Measurements from ENCODE around the gene MITD1. TPM values are rescaled to one million over a fixed set of nuclear protein-coding genes. Genes with fewer than 3 reads are reported as not detected.
A peak's percentile ranks its signal among the peaks of the same experiment; 100 is the strongest.

MITD1 gene
- total RNA-seq, 1 experiment from 2014 or later: 19.6 TPM

GRCh38 chr2:99141110-99142108 lies 39.4 kb downstream of the MITD1 start, which contains the start of gene C2orf15:
Gene C2orf15, plus strand, starts transcription at chr2:99141707. Its CDS starts 8,852 bp downstream, at chr2:99150559.
- H3K4me3 ChIP-seq (ENCODE audit: low read length): peak within 1 kb of the TSS; percentile 88
- TSS peak; percentile 51 for BruUV-seq (replicated peaks)
- peak within 1 kb of the TSS; percentile 71 for H3K9ac ChIP-seq (ENCODE audit: low read length)
- DNase-seq (peak; percentile 93), ATAC-seq (peak; percentile 87)
- no peaks in the 10 kb centered on the region for H3K36me3 ChIP-seq (ENCODE audit: low read depth, low read length)
- no peaks in the 10 kb centered on the region for H3K9me2 ChIP-seq (replicated peaks; ENCODE audit: low read length)
- no peaks in the 10 kb centered on the region for H3F3A ChIP-seq (ENCODE audit: low read length, unreplicated experiment)
- POLR2A ChIA-PET (ENCODE audit: unreplicated experiment): interaction anchor here (0.7 to 1.1 kb wide), 3 partner anchors 13 to 1422 kb away, joined by 3 read pairs; partner anchors contain the start of genes LIPT1, PDCL3 and TSGA10
- CTCF ChIA-PET: interaction anchor here (0.6 to 1.6 kb wide), 4 partner anchors 14 to 56 kb away, joined by 3 to 9 read pairs (median 4); partner anchors contain the start of genes LIPT1 and TSGA10
- peaks cover 26% of the 10 kb centered on the region for H3K79me2 ChIP-seq (ENCODE audit: low read length)
- intact Hi-C loops (cut with micrococcal nuclease): loop anchor here (1.0 to 2.0 kb wide), 2 partner anchors 13 to 40 kb away; partner anchors contain the start of genes LIPT1, MITD1, MRPL30 and TSGA10
- peak within 1 kb of the TSS; percentile 98 for H3K4me2 ChIP-seq (ENCODE audit: low read length)
- TF ChIP-seq EZH2phosphoT487 (IDR thresholded peaks at IDR 0.05; ENCODE audit: borderline replicate concordance, low read length) (no peak), EZH2 (IDR thresholded peaks at IDR 0.05; ENCODE audit: low read length, unreplicated experiment) (no peak)
- TF ChIP-seq, protein P1, sequence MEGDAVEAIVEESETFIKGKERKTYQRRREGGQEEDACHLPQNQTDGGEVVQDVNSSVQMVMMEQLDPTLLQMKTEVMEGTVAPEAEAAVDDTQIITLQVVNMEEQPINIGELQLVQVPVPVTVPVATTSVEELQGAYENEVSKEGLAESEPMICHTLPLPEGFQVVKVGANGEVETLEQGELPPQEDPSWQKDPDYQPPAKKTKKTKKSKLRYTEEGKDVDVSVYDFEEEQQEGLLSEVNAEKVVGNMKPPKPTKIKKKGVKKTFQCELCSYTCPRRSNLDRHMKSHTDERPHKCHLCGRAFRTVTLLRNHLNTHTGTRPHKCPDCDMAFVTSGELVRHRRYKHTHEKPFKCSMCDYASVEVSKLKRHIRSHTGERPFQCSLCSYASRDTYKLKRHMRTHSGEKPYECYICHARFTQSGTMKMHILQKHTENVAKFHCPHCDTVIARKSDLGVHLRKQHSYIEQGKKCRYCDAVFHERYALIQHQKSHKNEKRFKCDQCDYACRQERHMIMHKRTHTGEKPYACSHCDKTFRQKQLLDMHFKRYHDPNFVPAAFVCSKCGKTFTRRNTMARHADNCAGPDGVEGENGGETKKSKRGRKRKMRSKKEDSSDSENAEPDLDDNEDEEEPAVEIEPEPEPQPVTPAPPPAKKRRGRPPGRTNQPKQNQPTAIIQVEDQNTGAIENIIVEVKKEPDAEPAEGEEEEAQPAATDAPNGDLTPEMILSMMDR (conservative IDR thresholded peaks at IDR 0.05; ENCODE audit: low read depth, low read length): no peak
- peak within 1 kb of the TSS; percentile 48 for H3K27ac ChIP-seq (ENCODE audit: low read length)
- H3K4me1 ChIP-seq (ENCODE audit: insufficient read depth, low read length): peaks cover 20% of the 10 kb centered on the region
- no peaks in the 10 kb centered on the region for H4K20me1 ChIP-seq (ENCODE audit: low read length)
- H3K27me3 ChIP-seq (ENCODE audit: low read length): no peaks in the 10 kb centered on the region
- peak within 1 kb of the TSS; percentile 95 for H2AFZ ChIP-seq (ENCODE audit: low read length)
- no peaks in the 10 kb centered on the region for H3K9me3 ChIP-seq (ENCODE audit: low read length)

- DNase-seq (no peak), ATAC-seq (peak; percentile 23)
- no peaks in the 10 kb centered on the region for H3K36me3 ChIP-seq (ENCODE audit: low read depth, low read length)
- peak overlapping the region; percentile 71 for H3K9ac ChIP-seq (ENCODE audit: low read length)
- no peaks in the 10 kb centered on the region for H3K27me3 ChIP-seq (ENCODE audit: low read length)
- H3K79me2 ChIP-seq (ENCODE audit: low read length): peaks cover 26% of the 10 kb centered on the region
- ChIA-PET POLR2A (ENCODE audit: unreplicated experiment) (interaction anchor here (0.7 to 1.1 kb wide), 3 partner anchors 14 to 1422 kb away, joined by 3 read pairs; partner anchors contain the start of genes LIPT1, PDCL3 and TSGA10), CTCF (interaction anchor here (0.6 to 1.6 kb wide), 4 partner anchors 14 to 55 kb away, joined by 3 to 9 read pairs (median 4); partner anchors contain the start of genes LIPT1 and TSGA10)
- no peaks in the 10 kb centered on the region for H3K9me2 ChIP-seq (replicated peaks; ENCODE audit: low read length)
- H3F3A ChIP-seq (ENCODE audit: low read length, unreplicated experiment): no peaks in the 10 kb centered on the region
- peak overlapping the region; percentile 98 for H3K4me2 ChIP-seq (ENCODE audit: low read length)
- no peak for TF ChIP-seq EZH2phosphoT487 (IDR thresholded peaks at IDR 0.05; ENCODE audit: borderline replicate concordance, low read length)
- TF ChIP-seq, protein P1 (conservative IDR thresholded peaks at IDR 0.05; ENCODE audit: low read depth, low read length): no peak
- no peak for TF ChIP-seq EZH2 (IDR thresholded peaks at IDR 0.05; ENCODE audit: low read length, unreplicated experiment)
- no peaks in the 10 kb centered on the region for H3K9me3 ChIP-seq (ENCODE audit: low read length)
- peak overlapping the region; percentile 88 for H3K4me3 ChIP-seq (ENCODE audit: low read length)
- H3K4me1 ChIP-seq (ENCODE audit: insufficient read depth, low read length): peaks cover 20% of the 10 kb centered on the region
- BruUV-seq (replicated peaks): no TSS peak
- H4K20me1 ChIP-seq (ENCODE audit: low read length): no peaks in the 10 kb centered on the region
- intact Hi-C loops (cut with micrococcal nuclease): loop anchor here (1.0 to 2.0 kb wide), 2 partner anchors 14 to 41 kb away; partner anchors contain the start of genes LIPT1, MITD1, MRPL30 and TSGA10
- H3K27ac ChIP-seq (ENCODE audit: low read length): no peak overlapping the region
- peak overlapping the region; percentile 95 for H2AFZ ChIP-seq (ENCODE audit: low read length)
These were observed 40.1 kb downstream of the MITD1 start for GRCh38 chr2:99140860-99141109.

All from PC-3 (cell line).